Mammary epithelial cell (primary cell): Measurements from ENCODE around the gene EXOC4.

ENCODE experiments used
- CTCF ChIP-seq, 2 donors: IDR thresholded peaks in 1 of 2; conservative IDR thresholded peaks in 1 of 2; 2 replicates each; pipeline ENCODE4 v1.5.1; 2011 to 2012; ENCODE audit warnings: inconsistent platforms in 2 of 2, low read length in 2 of 2, mild to moderate bottlenecking in 2 of 2, control low read depth in 1 of 2, low read depth in 1 of 2; ENCODE audit not compliant: insufficient read depth in 1 of 2; ENCODE audit errors: extremely low read depth in 1 of 2
- EZH2 ChIP-seq: IDR thresholded peaks from 2 replicates; pipeline ENCODE4 v1.6.1; 2012; ENCODE audit warnings: low read length, inconsistent platforms, borderline replicate concordance

- TF ChIP-seq CTCF (conservative IDR thresholded peaks at IDR 0.05 in 1 of 2, IDR thresholded peaks at IDR 0.05 in 1 of 2; ENCODE audit: extremely low read depth in 1 of 2, insufficient read depth in 1 of 2, low read depth in 1 of 2, low read length in 2 of 2) (no peak), EZH2 (no peak)
These were observed 760.4 kb downstream of the EXOC4 start for GRCh38 chr7:134013249-134013648.
